CD4-positive, alpha-beta T cell treated with Interleukin-1 beta for 1 hour (primary cell): ENCODE data around the gene OSTM1.
A peak's percentile ranks its signal among the peaks of the same experiment; 100 is the strongest.

ENCODE experiments used
- DNase-seq, 2 donors: peaks; one replicate each; pipeline ENCODE4 v3.0.0-alpha.2; 2020 to 2022

The OSTM1 gene, protein sequence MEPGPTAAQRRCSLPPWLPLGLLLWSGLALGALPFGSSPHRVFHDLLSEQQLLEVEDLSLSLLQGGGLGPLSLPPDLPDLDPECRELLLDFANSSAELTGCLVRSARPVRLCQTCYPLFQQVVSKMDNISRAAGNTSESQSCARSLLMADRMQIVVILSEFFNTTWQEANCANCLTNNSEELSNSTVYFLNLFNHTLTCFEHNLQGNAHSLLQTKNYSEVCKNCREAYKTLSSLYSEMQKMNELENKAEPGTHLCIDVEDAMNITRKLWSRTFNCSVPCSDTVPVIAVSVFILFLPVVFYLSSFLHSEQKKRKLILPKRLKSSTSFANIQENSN

DNA sequence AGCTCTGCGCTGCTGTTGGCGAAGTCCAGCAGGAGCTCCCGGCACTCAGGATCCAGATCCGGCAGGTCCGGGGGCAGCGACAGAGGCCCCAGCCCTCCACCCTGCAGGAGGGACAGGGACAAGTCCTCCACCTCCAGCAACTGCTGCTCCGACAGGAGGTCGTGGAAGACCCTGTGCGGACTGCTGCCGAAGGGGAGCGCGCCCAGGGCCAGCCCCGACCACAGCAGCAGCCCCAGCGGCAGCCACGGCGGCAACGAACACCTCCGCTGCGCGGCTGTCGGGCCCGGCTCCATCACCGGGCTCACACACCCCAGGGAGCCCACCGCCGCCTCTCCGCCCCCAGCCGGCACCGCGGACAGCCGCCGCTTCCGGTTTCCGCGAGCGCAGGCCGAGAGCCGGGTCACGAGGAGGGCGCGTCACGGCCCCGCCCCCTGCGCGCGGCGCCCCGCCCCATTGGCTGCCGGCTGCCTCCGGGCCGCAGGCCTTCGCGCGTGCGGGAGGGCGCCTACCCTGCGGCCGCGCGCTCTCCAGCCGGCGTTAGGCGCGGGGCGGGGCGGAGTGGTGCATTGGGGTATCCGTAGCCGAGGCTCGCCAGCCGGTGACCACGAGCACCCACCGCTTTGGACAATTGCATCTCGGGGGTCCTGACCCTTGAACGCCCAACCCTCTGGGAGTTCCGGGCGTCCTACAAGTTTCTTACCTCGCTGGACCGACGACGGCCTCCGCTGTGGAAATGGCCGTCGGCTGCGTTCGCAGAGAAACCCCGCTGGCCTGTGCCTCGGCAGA is at the start of gene OSTM1:
Gene OSTM1 (minus strand): TSS at position 383 of the 786 bp plus-strand sequence. CDS start 90 bp downstream, at position 293.
- DNase-seq = peak; percentile 94

DNA sequence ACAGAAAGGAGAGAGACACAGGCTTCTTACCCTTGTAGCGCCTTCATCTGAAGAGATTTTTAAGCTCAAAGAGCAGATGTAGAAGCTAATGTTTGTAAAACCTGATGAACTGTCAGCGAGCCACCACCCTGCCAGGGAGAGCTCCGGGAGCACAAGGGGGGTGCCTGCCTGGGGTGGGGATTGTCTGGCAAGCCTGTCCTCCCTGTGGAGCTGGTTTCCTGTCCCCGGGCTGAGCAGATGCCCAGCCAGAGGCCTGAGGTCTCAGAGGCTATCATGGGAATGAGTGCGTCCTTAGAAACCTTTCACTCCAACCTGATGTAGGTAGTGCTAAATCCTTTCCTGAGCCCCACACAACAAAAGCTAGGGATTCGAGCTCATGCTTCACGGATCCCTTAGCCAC is 49.4 kb upstream of the OSTM1 start:
- no peak for DNase-seq

DNA sequence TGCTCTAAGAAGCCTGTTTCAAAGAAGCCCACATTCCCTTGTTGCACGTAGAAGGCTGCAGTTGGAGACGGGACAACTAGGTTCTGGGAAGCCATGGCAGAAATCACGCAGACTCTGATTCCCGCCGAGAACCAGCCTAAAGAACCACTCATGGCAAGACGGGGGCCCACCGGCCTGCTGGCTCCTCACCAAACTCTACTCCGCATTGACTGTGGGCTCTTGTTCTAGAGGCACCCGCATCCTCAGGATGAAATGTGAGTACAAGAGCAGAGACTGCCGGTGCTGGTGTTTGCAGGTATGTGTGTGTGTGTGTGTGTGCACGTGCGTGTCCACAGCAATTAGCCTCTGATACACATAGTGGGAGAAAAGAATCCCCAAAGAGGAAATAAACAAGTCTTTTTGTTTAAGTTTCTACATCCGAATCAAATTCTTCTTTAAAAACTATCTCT is 49.0 kb upstream of the OSTM1 start:
- no peak for DNase-seq

DNA sequence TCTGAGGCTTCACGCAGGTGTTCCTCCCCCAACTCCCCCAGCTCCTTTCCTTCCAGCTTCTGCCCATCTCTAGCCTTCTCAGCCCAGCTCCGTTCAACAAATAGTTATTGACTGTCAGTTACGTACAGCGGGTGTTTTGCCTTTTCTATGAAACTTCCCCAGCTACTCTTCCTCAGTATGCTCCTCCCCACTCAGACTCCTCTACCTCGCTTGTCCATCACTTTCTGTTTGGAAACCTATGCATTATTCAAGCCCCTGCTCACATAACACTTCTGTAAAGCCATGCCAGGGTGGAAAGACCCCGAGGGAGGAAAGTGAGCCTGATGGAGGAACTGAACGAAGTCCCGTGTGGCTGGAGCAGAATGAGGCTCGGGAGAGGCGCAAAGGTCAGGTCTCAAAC is 47.1 kb upstream of the OSTM1 start:
- no peak for DNase-seq

DNA sequence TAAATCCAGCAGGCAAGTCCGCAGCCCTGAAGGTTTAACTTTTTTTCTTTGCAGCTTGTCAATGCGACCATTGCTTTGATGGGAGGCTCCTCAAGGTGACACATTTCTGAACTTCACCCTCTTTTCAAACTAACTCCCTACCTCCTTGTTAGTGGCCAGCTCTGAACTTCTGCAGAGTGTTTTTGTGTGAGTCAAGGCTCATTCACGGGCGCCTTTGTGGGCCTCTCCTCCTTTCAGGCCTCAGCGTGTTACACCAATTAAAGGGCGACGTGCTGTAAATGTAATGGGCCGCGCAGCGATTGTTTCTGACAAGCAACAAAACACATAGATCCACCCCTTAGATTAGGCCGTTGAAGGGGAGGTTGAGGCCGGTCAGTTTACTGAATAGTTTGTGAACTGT is 45.8 kb upstream of the OSTM1 start:
- DNase-seq = no peak

DNA sequence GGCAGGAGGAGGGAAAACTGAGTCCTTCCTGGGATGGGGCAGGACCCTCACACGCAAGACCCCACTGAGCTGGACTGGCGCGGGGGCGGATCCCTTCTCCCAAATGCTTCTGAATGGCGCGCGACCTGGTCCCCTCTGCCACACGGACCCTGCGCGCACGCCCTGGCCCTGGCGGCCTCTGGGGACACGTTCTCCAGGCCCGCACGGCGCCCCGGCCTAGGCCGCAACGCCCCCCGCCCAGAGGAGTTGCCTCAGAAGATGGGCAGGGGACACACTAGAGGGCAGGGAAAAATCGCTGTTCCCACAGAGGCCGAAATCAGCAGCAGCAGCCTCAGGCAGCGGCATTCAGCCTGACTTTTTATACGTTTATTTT is 45.2 kb upstream of the OSTM1 start:
- no peak for DNase-seq

DNA sequence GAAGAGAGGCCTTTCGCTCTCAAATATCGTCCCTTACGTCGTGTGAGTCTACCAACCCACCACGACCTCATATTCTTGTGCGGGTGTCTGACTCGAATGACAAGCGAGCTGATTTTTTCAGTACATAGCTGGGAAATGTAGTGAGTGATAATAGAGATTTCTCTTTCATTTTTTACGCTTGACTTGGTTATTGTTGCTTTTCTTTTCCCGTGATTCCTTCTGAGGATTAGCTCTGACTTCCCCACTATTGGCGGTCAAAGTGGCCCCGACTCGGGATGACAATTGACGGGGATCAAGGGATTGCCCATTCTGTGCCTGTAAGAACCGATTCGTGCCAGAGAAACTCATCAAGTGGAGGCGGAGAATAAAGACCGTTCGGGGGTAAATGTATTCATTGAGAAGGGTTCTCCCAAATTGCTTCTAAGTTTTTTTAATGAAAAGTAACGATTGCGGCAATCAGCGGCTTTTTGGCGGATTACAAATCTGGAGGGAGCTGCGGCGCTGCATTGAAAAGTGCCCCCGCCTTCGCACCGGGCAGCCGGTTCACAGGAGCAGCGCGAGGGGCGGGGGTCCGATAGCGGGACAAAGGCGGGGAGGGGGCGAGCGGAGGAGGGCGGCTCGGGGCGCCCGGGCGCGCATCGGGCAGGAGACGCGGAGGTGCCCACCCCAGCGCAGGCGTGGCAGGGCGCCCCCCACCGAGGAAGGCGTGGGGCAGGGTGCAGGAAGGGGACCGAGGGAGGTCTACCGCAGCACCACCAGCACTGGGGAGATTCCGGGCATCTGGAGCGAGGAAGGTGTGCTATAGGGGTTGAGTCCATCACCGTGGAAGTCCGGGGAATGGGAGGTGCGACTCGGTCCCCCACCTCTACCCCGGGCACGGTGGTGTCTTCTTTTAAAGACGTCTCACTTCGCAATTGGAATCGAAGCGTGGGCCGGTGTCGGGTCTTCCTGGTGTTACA is 44.5 kb upstream of the OSTM1 start:
- no peak for DNase-seq

DNA sequence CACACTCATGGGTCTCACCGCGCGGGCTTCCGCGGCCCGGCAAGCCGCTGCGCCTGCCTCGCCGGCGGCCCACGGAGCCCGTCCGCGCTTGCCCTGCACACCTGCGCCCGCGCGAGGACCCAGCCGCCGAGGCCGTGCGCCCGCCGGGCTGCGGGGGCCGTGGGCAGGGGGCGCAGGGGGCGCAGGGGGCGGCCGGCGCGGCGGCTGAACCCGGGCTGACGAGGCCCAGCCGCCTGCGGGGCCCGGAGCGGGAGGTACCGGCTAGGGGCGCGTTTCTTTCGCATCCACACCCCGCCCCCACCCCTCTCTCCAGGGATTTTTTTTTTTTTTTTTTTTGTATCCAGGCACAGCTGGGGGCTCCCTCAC is 43.8 kb upstream of the OSTM1 start:
- no peak for DNase-seq

DNA sequence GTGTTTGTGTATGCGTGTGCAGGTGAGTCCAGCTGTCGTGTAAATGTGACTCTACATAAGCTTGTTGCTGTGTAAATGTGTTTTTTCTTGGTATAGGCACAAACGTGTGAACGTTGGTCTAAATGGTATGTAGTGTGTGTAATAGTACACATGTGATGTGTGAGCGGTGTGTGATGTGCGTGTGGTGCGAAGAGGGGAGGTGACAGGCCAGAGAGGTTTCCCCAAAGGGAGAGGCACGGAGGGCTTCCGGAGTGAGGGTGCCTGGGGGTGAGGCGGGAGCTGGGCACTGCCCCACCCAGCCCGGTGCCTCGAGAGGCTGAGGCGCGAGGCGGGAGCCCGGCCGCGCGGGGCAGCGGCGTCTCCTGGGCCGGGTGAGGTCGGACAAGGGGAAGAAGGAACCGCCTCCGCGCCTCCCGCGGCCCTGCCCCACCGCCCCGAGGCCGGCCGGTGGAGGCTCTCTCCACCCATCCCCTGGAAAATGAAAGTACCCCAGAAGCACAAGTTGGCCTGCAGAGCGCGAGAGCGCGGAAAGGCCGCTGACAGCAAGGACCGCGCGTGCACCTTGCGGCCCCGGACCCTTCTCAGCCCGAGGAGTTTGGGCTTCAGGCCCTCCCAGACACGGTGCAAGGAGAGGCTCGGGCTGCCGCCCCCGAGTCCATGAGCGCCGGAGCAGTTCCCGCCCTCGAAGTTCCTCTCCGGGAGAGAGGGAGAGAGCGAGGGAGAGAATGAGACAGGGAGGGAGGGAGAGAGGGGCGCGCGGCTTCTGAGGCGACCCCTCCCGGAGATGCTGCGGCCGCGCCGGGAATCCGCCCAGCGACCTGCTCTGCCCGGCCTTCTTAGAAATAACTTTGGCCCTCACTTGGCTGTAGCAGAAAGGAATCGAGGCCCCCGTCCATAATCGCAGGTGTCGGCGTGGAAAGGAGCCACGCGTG is 43.2 kb upstream of the OSTM1 start:
- DNase-seq = peak in 1 of 2 donors; percentile 39

DNA sequence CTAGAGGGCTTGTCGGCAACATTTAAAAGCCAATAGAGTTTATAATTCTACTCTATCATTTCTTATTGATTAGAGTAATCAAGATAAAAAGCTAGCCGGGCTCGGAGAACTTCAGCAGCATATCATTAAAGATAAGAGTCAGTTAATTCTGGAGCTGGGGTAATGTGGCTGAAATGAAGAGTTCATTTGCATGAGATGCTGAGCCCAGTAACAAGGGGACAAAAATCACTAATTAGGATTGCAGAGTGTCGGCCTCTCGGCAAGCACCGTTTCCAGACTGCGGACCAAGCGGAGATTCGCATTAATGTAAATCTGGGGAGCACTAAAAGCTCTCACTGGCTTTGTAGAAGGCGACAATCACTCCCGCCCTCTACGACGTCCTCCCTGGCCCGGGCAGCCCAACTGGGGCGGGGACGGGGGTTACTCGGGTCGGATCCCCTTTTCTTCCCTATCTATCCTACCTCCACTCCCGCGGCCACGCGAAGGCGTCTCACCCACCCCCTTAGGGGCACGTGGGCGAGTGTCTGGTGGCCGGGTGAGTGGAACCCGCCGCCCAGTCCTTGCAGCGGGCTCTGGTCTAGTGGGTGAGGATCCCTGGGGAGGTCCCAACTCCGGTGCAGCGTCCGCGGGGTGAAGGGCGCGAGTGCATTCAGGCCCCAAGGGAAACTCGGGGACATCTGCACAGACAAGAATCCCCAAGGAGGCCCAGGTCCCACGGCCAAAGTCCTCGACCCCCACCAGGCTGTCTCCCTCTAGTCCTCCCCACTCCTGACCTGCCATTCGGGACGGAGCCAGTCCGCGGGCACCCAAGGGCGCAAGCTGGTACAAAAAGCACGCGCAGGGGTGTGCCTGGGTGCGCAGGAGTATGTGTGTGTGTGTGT is 42.2 kb upstream of the OSTM1 start:
- DNase-seq = no peak

DNA sequence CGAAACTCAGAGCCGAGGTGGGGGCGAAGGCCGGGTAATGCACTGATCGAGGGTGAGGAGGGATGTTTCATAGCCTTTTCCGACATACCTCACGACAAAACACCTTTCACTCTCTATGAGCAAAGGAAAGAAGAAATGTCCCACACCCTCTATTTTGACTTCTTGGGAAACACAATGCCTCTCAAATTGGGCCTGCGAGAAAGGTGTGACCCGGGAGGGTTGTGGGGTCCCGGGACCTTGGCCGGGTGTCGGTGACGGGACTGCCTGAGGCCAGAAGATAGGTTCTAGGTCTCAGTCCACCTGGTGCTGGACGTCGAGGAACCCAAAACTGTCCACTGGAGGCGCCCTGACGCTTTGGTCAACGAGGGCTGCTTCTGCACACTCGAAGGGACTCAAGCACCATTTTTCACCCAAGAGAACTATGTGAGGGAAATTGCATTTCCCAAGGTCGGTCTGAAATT is 41.1 kb upstream of the OSTM1 start:
- no peak for DNase-seq

DNA sequence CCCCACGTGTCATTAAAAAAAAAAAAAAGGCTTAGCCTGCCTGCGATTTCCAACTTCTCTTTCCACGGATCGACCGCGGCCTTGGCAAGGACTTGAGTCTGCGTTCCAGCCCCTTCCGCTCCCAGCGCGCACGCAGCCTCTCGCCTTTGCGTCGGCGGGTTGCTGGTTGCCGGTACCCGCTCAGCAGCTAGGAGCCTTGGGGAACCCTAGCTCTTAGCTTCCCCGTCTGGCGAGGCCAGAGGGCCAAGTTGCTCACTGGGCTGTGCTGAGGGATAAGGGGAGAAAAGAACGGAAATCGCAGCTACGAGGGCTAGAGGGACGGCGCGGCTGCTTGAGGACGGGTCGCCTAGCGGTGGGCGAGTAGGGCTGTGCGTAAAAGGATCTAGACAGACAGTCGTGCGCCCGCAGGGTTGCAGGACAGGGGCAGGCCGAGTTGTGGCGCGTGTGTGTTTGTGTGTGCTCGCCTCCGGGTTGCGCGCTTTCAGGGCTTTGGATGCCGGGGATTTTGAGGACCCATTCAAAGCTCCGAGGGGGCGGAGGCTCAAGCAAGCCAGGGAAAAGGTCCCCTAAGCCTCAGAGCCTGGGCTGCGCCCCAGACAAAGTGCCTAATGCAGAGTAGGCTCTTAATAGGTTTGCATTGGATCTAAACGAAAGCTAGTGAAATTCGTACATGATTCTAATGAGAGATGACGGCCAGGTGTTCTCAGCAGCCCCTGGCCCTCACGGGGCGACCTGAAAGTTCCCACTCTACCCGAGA is 40.5 kb upstream of the OSTM1 start:
- peak in 1 of 2 donors; percentile 33 for DNase-seq

DNA sequence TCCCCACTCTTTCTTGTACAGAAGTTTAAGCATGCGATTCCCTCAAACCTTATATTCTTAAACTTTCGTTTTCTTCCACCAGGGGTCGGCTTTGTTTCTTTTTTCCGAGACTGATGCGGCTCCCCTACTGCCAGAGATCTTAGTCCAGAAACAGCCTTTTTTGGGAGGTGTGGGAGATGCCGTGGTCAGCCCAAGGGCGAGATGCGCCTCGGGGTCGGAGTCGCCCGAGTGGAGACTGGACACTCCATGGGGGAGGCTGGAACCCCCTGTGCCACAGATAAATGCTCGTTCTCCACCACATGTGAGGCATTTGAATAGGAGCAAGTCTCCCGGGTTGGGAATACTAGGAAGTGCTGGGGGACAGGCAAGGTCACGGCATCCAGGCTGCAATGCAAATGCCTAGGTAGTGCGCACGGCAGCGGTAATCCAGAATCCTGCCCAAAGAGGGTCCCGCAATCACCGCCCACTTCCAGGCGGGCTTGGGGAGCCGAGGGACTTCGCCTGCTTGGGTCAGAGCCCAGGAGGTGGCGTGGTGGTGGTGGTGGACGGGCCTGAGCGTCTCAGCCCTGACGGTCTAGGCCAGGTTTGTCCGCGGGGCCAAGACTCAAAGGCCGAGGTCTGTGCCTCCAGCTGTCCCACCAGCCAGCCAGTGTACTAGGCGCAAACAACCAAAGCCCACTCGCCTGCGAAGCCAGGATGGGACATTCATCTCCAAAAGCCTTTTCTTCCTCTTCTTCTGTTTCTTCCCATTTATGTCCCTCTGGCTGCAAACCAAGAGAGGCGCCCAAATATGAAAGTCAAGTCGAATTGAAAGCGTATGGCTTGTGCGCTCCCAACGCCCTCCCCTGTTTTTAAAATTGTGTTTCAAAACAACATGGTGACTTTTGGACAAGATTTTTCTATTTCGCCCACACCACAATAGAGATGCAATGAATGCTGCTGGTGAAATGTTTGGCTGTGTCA is 39.3 kb upstream of the OSTM1 start:
- peak in 1 of 2 donors; percentile 47 for DNase-seq

DNA sequence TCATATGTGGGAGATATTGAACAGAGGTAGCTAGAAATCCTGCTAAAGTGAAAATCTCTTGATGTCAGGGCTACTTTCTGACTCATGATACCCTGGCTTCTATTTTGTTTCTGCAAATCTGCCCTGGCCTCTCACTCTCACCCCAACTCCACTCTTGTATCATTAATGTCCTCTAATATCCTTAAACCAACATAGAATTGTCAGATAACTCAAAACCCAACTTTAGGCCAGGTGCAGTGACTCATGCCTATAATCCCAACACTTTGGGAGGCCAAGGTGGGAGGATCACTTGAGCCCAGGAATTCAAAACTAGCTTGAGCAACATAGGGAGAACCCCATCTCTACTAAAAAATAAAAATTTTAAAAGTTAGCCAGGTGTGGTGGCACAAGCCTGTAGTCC is 33.8 kb upstream of the OSTM1 start:
- DNase-seq = no peak

DNA sequence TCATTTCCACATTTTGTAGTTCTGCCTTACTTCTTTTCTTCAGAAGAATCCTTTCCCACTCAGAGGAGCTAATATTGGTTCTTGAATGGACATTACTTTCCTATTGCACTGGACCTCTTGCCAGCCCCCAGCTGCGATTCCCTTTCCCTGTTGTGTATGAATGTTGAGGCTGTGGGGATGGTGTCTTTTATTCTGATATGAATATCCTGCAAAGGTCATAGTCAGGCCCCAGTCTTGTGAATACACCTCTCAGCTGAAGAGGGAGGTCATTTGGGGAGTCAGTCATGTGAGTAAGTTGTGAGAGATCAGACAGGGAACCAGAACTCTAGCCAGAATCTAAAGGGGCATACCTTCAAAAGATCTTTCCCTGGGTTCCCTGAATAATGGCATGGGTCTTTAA is 32.6 kb upstream of the OSTM1 start:
- DNase-seq = no peak

DNA sequence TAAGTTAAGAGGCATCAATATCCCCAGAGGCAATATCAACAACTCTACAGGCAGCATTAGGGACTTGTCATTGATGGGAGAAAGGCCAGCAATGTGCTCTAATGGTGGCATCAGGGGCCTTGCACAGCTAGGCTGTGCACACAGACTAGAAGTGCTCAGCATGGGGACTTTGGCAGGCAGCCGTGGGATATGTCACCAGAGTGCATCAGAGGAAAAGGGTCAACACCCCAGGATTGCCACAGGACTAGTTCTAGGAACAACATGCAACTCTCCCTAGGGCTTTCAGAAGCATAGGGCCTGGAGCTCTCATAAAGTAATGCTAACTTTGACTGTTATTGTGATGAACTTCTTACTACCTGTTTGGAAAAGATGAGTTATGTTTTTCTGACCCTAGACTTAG is 32.2 kb upstream of the OSTM1 start:
- DNase-seq = no peak

DNA sequence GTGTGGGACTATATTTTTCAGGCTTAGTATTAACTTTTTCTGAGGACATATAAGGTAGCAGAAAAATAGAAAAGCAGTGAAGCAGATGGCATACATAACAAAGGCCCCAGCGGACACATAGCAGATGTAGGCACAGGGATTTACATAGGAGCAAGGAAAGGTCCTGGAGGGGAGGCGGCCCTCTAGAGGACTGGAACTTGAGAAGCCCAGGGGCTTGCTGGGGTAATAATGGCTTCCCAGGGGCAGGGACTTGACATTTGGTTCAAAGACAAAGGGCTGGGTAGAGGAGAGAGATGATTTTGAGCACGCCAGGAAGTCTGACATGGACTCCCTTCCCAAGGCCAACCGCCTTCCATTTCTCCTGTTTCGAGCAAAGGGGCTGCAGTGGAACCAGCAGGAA is 31.7 kb upstream of the OSTM1 start:
- DNase-seq = no peak

DNA sequence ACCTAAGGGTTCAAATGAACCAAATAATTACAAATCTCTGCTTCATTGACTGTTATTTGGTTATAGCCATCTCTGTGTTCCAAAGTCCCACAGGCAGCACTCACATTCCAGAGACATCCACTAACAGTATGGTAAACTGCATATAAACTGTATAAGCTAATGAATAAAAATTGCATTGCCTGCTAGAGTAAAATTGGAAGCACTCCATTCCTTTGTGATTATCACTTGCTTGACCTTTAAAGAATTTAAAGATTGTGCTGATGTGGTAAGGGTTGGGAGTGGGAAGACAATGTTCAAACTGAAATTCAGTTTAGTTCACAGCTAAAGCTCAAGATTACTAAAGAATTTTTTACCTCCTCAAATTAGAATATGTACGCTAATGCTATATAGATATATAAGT is 31.0 kb upstream of the OSTM1 start:
- DNase-seq = no peak

DNA sequence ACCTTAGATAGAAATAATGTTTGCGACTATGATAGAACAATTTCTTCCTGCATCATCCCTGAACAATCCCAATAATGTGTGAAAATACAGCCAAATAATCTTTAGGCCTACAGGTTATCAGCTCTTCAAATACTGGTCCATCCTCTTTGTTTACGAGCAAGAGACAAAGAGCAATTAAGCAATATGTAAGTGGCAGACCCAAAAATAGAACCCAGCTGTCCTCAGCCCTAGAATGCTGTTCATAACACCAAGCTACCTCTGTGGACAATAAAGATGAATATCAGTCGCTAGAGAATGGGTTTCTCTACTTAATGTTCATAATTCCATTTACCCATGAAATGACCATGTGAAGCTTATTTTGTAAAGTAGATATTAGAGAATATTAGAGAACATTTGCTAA is 28.4 kb upstream of the OSTM1 start:
- DNase-seq = no peak
